Fibroblast of lung (primary cell): ENCODE results near the gene AZIN2.

Source experiments
- CTCF ChIP-seq, 2 donors: IDR thresholded peaks in 1 of 2; conservative IDR thresholded peaks in 1 of 2; 1 replicate in 1 of 2; 2 replicates in 1 of 2; pipeline ENCODE4 v1.5.1; 2011 to 2012; ENCODE audit warnings: low read length in 2 of 2, control low read depth in 1 of 2, inconsistent platforms in 1 of 2, low read depth in 1 of 2, mild to moderate bottlenecking in 1 of 2
- EZH2 ChIP-seq: IDR thresholded peaks from 2 replicates; pipeline ENCODE4 v1.5.1; 2012; ENCODE audit warnings: low read length, control low read depth, mild to moderate bottlenecking; ENCODE audit errors: missing control alignments

DNA sequence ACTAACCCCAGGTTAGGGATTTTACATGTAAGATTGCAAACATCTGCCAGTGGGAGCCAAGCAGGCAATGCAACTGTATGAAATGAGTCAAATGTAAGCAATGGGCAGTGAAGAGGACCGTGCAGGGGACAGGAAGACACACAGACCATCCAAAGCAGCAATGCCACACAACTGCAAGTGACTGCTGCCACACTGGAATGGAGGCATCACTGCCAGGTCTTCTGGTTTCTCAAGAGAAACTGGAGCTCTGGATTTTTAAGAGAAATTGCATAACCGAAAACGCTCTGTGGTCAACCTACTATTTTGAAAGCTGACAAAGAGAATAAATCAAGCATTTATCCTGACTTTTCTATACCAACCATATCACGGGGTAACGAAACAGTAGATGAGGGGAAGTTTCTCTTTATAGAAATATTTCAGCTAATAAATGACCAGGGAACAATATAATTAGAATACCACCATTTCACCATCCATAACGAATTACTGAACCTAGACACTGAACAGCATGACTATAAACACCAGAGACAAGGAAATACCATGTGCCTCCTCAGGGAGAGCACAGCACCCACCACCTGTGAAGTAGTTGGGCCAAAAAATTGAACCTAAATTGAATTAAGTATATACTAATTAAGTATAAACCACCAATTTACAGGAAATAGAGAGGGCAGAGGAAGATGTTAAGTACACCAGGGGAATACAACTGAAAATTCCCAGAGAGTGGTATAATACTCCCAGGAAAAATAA, 48.7 kb upstream of the AZIN2 start:
- no peak for TF ChIP-seq CTCF (conservative IDR thresholded peaks at IDR 0.05 in 1 of 2, IDR thresholded peaks at IDR 0.05 in 1 of 2; ENCODE audit: low read depth in 1 of 2, low read length in 2 of 2)
- TF ChIP-seq EZH2: no peak
